ENCODE results near the gene RTN4RL1.

DNA sequence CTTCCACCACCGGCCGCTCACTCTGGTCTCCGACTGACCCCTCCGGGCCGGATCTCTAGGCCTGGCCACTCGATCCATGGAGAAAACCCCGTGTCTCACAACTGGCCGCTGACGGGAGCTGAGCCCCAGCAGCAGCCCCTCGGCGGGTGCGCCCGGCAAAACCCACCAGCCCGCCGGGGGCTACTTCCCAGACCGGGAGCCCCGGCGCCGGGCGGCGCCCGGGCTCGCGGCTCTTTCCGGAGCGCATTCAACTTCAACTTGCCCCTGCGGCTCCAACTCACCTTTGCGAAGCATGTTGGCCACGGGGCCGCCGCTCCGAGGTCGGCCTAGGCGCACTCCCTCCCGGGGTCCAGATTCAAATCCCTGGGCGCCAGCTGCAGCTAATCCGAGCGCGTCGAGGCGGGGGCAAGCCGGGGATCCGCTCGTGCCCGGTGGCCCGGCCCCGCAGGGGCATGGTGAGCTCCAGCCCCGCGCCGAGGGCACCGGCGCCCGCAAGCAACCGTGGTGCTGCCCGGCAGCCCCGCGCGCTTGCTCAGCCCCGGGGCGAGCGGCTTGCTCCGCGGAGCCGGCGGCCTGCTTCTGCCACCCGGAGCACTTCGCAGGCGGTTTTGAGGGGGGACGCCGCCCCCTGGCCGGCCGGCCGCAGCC, 438 bp downstream of the RTN4RL1 start:
- TF ChIP-seq CTCF (IDR thresholded peaks at IDR 0.05; ENCODE audit: low read depth, low read length), result no peak
- TF ChIP-seq, protein P1, sequence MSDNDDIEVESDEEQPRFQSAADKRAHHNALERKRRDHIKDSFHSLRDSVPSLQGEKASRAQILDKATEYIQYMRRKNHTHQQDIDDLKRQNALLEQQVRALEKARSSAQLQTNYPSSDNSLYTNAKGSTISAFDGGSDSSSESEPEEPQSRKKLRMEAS (IDR thresholded peaks at IDR 0.05; ENCODE audit: low read depth, low read length), result no peak
